GM19467 (cell line): Measurements from ENCODE around the gene TMOD1.
A peak's percentile ranks its signal among the peaks of the same experiment; 100 is the strongest.
"Not testable (repeated sequence)": the region's sequence is repeated elsewhere in the genome, so short reads cannot be mapped to it uniquely, and the experiment has no call there.

Experiments
- ATAC-seq: cut with Tn5 transposase; IDR thresholded peaks from one replicate; pipeline ENCODE4 v1.9.1; 2021; ENCODE audit warnings: mild to moderate bottlenecking, moderate library complexity; ENCODE audit not compliant: unreplicated experiment

Gene TMOD1

DNA sequence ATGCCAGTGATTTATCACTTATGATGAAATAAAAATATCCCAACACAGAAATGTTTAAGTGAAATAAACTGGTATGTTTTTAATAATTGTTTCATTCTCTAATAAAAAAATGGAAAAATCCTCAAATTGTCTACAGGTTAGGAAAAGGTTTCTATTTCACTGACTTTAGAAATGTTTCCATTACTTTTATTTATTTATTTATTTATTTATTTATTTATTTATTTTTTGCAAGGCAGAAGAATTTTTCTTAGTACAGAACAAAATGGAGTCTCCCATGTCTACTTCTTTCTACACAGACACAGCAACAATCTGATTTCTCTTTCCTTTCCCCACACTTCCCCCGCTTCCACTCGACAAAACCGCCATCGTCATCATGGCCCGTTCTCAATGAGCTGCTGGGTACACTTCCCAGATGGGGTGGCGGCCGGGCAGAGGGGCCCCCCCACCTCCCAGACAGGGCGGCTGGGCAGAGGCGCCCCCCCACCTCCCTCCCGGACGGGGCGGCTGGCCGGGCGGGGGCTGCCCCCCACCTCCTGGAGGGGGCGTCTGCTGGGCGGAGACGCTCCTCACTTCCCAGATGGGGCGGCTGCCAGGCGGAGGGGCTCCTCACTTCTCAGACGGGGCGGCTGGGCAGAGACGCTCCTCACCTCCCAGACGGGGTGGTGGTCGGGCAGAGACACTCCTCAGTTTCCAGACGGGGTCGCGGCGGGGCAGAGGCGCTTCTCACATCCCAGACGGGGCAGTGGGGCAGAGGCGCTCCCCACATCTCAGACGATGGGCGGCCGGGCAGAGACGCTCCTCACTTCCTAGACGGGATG is 3.7 kb upstream of the TMOD1 start:
- not testable (repeated sequence) for ATAC-seq

- not testable (repeated sequence) for ATAC-seq
Observed at GRCh38 chr9:97498846-97499245, 2.6 kb upstream of the TMOD1 start.

- ATAC-seq, result no peak
Observed at GRCh38 chr9:97500263-97500662, 1.2 kb upstream of the TMOD1 start.

DNA sequence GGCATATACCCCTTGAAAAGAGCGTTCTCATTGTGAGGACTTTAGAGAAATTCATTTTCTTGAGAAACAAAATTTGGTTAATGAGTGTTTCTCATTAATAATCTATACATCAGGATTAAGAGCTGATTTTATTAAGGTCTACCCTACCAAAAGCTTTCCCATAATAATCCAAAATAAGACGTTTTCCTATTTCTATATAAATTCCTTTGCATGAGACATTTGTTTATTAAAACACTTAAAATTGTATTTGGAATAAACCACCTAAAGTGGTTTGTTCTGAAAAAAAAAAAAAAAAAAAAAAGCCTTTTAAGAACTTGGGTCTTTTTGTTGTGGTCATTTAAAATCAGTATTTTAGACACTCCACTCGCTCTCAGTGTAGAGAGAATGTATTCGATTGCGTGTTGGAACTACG is 695 bp upstream of the TMOD1 start:
- ATAC-seq, result no peak

GRCh38 chr9:97501972-97502221 is 431 bp downstream of the TMOD1 start:
- ATAC-seq, result peak; percentile 29

- ATAC-seq, result no peak
Observed at GRCh38 chr9:97502222-97502983, 937 bp downstream of the TMOD1 start.

GRCh38 chr9:97502984-97503861 is 1.8 kb downstream of the TMOD1 start:
- ATAC-seq, result no peak

- no peak for ATAC-seq
Observed at GRCh38 chr9:97503862-97504210, 2.4 kb downstream of the TMOD1 start.

GRCh38 chr9:97504381-97505216 is 3.1 kb downstream of the TMOD1 start:
- no peak for ATAC-seq

GRCh38 chr9:97505845-97506244 is 4.4 kb downstream of the TMOD1 start:
- ATAC-seq, result no peak

- no peak for ATAC-seq
Observed at GRCh38 chr9:97506306-97506705, 4.8 kb downstream of the TMOD1 start.

- no peak for ATAC-seq
Observed at GRCh38 chr9:97506787-97507186, 5.3 kb downstream of the TMOD1 start.

DNA sequence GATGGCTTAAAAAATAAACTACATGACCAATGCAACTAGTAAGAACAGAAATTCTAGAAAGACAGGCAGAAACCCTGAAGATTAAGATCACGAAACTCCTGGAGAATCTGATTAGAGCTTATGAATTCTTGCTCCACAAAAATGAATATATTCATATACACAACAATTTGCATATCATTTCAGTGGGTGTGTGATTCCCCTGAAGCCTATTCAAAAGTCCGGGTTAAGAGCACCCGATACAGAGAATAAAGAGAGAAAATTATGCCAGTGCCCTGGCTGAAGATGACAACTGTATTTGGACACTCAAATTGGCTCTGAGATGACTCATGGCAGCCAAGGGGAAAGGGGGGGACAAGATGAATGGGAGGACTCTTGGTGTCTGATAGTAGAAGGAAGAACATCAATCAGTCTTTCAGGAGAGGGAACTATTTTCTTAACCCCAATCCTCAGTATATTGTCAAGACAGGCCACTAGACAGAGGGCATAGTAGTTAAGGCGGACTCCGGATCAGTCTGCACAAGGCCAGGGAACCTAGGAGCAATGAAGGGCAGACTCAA is 6.0 kb downstream of the TMOD1 start:
- ATAC-seq, result no peak

- no peak for ATAC-seq
Observed at GRCh38 chr9:97508852-97509251, 7.4 kb downstream of the TMOD1 start.

GRCh38 chr9:97510797-97511654 is 9.6 kb downstream of the TMOD1 start:
- no peak for ATAC-seq

- ATAC-seq, result no peak
Observed at GRCh38 chr9:97511655-97512427, 10.4 kb downstream of the TMOD1 start.

- ATAC-seq, result no peak
Observed at GRCh38 chr9:97512966-97513560, 11.6 kb downstream of the TMOD1 start.

DNA sequence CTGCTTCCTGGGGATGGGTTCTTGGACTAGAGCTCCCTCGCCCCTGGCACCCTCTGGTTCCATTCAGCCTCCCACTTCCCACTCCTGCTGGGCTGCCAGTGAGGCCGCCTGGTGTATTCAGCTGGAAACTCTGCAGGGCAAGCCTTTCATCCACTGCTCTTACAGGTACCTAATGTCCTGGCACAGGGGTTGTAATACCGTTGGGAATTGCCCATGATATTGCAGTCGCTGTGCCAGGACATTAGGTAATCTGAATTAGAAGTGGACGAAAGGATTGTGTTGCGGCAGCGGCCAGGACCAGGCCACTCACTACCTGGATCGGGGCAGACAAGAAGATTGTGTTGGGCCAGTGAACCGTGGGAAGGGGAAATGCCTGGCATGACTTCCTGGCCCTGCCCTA is 13.1 kb downstream of the TMOD1 start:
- no peak for ATAC-seq
